GM19324 (cell line): ENCODE results near the gene TBCEL.

Experiments used
- ATAC-seq: cut with Tn5 transposase; IDR thresholded peaks from one replicate; pipeline ENCODE4 v1.9.1; 2021; ENCODE audit warnings: mild to moderate bottlenecking, moderate library complexity; ENCODE audit not compliant: unreplicated experiment, low FRiP score

The TBCEL gene

DNA sequence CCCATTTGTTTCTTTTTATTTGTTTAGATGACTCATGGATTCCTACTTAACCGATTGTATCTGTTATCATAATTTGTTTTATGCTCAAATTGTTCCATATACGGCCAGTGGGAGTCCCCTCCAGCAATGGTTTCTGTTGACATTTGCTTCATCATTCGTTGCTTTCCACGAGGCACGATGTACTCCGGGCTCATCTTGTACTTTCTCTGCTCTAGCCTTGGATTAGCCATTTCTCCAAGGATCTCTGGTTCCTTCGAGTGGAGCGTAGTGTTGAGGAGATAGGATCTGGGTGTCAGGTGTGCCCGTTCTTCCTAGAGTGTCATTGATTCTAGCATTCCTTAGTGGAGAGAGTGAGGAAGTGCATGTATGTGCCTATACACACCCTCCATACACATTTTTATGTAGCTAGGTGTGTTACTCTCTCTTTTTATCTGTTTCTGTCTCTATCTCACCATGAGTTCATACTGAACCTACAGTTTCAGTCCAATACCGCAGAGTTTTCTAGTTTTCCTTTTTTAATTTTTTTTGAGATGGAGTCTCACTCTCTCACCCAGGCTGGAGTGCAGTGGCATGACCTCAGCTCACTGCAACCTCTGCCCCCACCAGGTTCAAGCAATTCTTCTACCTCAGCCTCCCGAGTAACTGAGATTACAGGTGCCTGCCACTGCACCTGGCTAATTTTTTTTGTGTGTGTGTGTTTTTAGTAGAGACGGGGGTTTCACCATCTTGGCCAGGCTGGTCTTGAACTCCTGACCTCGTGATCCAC lies 108.5 kb downstream of the TBCEL start:
- no peak for ATAC-seq

- ATAC-seq: no peak
These were observed 110.9 kb downstream of the TBCEL start for GRCh38 chr11:121134741-121135312.

- no peak for ATAC-seq
These were observed 113.1 kb downstream of the TBCEL start for GRCh38 chr11:121137005-121137404.

GRCh38 chr11:121138259-121138658 lies 114.4 kb downstream of the TBCEL start:
- no peak for ATAC-seq

DNA sequence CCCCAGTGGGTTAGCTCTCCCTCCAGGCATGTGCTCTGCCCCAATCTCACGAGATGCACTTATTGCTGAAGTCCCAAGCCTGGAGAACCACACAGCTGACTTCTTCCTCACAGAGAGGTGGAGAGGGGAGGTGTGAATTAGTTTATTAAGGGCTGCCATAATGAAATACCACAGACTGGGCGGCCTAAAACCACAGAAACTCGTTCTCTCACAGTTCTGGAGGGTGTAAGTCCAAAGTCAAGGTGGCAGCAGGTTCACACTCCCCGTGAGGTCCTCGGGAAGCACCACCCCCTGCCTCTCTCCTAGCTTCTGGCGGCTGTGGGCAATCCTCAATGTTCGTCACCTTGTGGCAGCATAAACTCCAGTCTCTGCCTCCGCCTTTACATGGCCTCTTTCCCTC lies 116.5 kb downstream of the TBCEL start:
- no peak for ATAC-seq
